ENCODE measurements around the gene ZNF117.

- TF ChIP-seq REST (IDR thresholded peaks at IDR 0.05; ENCODE audit: low read depth) (no peak), ZNF274 (IDR thresholded peaks at IDR 0.05; ENCODE audit: low read depth, low read length) (no peak), POLR2AphosphoS5 (IDR thresholded peaks at IDR 0.05; ENCODE audit: low read depth, low read length) (no peak), CTCF (IDR thresholded peaks at IDR 0.05 in 2 of 3, conservative IDR thresholded peaks at IDR 0.05 in 1 of 3; ENCODE audit: borderline replicate concordance in 1 of 3, insufficient read depth in 1 of 3, low read depth in 2 of 3, low read length in 2 of 3) (no peak), CEBPB (IDR thresholded peaks at IDR 0.05; ENCODE audit: low read depth) (peak; percentile 63), JUND (IDR thresholded peaks at IDR 0.05) (no peak)
- TF ChIP-seq, protein P1, sequence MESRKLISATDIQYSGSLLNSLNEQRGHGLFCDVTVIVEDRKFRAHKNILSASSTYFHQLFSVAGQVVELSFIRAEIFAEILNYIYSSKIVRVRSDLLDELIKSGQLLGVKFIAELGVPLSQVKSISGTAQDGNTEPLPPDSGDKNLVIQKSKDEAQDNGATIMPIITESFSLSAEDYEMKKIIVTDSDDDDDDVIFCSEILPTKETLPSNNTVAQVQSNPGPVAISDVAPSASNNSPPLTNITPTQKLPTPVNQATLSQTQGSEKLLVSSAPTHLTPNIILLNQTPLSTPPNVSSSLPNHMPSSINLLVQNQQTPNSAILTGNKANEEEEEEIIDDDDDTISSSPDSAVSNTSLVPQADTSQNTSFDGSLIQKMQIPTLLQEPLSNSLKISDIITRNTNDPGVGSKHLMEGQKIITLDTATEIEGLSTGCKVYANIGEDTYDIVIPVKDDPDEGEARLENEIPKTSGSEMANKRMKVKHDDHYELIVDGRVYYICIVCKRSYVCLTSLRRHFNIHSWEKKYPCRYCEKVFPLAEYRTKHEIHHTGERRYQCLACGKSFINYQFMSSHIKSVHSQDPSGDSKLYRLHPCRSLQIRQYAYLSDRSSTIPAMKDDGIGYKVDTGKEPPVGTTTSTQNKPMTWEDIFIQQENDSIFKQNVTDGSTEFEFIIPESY (IDR thresholded peaks at IDR 0.05; ENCODE audit: extremely low read depth, insufficient replicate concordance, low read length), result no peak
These were observed 8.5 kb upstream of the ZNF117 start for GRCh38 chr7:64999165-65000004.

Measured in HCT116 (cell line).